HG03558 (cell line): ENCODE data around the gene BICRA.
"Not testable (repeated sequence)": the region's sequence is repeated elsewhere in the genome, so short reads cannot be mapped to it uniquely, and the experiment has no call there.

Experiments
- ATAC-seq: cut with Tn5 transposase; IDR thresholded peaks from one replicate; pipeline ENCODE4 v1.9.1; 2021; ENCODE audit warnings: moderate number of reproducible peaks; ENCODE audit not compliant: unreplicated experiment; ENCODE audit errors: extremely low read depth

The BICRA gene

DNA sequence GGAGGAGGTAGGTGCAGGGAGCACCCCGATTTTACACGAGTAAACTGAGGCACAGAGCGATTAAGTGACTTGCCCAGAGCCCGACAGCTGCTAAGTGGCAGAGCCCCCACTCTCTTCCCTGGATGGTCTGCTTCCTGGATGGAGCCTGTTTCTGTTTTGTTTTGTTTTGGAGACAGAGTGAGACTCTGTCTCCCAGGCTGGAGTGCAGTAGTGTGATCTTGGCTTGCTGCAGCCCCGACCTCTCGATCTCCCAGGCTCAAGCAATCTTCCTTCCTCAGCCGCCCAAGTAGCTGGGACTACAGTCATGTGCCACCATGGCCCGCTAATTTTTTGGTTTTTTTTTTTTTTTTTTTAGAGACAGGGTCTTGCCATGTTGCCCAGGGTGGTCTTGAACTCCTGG is 17.3 kb downstream of the BICRA start:
- no peak for ATAC-seq

- no peak for ATAC-seq
Observed at GRCh38 chr19:47628078-47628771, 19.3 kb downstream of the BICRA start.

GRCh38 chr19:47630594-47630993 is 21.7 kb downstream of the BICRA start:
- ATAC-seq: no peak

DNA sequence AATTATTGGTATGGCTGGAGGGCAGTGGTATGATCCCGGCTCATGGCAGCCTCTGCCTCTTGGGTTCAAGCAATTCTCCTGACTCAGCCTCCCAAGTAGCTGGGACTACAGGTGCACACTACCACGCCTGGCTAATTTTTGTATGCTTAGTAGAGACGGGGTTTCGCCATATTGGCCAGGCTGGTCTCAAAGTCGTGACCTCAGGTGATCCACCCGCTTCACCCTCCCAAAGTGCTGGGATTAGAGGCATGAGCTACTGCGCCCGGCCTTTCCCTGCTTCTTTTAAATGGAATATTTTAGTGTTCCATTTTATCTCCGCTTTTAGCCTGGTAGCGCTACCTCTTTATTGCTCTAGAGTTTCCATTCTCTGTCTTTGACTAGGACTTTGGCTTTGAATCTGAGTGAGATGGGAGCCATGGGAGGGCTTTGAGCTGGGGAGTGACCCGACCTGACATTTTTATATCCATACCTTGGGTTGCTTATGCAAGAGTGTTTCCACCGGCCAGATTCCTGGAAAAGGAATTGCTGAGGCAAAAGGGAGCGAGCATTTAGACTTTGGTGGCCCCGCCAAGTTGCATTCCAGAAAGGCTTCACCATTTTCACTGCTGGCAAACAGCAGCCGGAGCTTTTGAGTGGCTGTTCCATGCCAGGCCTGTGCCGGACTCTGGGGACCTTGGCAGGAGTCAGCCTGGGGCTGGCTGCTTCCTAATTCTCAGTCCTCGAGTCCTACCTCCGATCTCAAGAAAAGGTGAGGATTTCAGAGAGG is 22.9 kb downstream of the BICRA start:
- ATAC-seq: no peak

- no peak for ATAC-seq
Observed at GRCh38 chr19:47633517-47633916, 24.6 kb downstream of the BICRA start.

DNA sequence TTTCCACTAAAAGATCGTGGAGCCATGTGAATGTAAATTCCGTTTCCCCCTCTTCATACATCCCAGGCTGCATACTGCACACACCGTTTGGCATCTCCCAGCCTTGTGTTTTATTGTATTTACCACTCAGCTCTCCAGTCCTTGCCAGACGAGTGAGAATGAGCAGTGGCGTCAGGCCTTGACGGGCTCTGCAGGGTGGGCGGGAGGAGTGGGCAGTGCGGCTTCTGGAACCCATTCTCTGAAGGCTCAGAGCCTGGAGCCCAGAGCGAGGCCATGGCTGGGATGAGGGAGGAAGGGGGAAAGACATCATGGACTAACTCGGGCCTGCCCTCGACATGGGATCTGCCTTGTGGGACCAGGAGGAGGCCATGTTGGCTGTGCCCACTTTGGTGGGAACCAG is 25.1 kb downstream of the BICRA start:
- ATAC-seq: no peak

GRCh38 chr19:47635152-47635754 is 26.3 kb downstream of the BICRA start:
- ATAC-seq: not testable (repeated sequence)

GRCh38 chr19:47637550-47637949 is 28.6 kb downstream of the BICRA start:
- no peak for ATAC-seq

GRCh38 chr19:47641891-47642485 is 33.1 kb downstream of the BICRA start:
- ATAC-seq: no peak

DNA sequence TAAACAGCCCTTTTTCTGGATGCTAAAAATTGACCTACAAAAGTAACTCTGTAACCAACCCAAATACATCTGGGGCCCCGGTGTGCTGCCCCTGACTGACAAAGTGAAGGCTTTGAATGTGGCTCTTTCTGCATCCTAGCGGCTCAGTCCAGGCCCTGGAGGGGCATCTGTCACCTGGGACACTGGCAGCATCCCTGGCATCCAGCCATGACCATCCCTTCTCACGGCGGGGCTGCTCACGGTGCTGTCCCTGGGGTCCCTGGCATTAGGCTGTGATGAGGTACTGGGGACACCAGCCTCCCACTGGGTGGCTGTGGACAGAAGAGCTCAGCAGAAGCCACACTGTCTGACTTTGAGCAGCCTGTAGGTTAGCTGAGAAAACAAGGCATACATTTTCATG is 34.3 kb downstream of the BICRA start:
- no peak for ATAC-seq

GRCh38 chr19:47644199-47644598 is 35.3 kb downstream of the BICRA start:
- no peak for ATAC-seq

DNA sequence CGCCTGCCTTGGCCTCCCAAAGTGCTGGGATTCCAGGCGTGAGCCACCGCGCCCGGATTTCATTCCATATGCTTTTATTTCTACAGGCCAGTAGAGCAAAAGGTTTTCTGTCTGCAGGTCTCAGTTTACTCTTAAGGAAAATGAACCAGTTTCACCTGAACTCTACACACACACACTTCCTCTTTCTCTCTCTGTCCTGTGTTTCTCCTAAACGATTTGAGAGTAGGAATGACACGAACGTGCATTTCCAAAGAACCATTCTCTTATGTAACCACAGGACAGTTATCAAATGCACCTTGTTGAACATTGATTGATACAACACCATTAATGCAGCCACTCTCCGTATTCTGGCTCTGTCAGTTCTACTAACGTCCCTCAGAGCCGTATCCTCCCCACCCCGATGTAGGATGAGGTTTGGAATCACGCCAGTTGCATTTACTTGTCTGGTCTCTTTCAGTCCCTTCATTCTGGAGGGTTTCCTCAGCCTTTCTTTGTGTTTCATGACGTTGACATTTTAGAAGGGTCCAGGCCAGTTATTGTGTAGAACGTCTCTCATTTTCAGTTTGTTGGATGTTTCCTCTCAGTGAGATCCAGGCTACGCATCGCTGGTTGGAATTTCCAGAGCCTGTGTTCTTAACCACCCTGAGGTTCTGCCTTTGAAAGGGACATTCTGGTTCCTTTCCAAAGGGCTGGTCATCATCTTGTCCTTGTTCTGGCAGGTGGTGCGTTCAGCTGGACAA is 36.0 kb downstream of the BICRA start:
- ATAC-seq: no peak

DNA sequence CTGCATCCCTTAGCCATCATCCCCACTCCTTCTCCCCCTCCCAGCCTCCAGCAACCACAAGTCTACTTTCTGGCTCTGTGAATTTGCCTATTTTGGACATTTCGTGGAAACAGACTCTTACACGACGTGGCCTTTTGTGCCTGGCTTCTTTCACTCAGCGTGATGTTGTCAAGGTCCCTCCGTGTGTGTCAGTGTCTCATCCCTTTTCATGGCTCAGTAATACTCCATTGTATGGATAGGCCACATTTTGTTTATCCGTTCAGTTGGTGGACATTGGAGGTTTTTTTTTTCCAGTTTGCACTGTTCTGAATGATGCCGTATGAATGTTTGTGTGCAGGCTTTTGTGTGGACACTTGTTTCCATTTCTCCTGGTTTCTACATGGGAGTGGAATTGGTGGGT is 38.0 kb downstream of the BICRA start:
- no peak for ATAC-seq

DNA sequence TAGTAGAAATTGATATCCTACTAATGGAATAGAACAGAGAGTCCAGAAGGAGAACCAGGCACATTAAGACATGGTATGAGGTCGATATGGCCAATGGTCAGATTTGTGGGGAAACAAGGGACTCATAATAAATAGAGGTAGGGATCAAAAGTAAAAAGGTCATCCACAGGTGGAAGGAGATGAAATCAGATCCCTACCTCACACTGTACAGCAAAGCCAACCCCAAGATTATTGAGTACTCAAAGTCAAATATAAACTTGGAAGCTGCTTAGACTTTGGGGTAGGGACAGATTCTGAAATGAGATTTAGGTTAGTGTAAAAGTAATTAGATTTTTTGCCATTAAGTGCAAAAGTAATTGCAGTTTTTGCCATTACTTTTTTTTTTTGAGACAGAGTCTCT is 40.7 kb downstream of the BICRA start:
- no peak for ATAC-seq

- no peak for ATAC-seq
Observed at GRCh38 chr19:47650700-47651099, 41.8 kb downstream of the BICRA start.

- ATAC-seq: no peak
Observed at GRCh38 chr19:47651132-47651531, 42.2 kb downstream of the BICRA start.

GRCh38 chr19:47651691-47652090 is 42.8 kb downstream of the BICRA start:
- no peak for ATAC-seq

DNA sequence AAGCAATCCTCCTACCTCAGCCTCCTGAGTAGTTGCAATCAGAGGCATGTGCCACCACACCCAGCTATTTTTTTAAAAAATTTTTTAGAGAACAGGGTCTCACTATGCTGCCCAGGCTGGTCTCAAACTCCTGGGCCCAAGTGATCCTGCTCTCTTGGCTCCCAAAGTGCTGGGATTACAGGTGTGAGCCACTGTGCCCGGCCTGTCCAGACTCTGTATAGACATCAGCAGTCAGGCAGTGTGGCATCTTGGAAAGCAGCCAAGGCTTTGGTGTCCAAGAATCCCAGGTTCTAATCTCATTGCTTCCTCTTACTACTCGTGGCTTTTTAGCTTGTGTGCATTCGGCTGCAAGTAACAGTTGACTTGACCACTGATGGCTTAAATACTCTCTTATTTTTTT is 43.4 kb downstream of the BICRA start:
- no peak for ATAC-seq

DNA sequence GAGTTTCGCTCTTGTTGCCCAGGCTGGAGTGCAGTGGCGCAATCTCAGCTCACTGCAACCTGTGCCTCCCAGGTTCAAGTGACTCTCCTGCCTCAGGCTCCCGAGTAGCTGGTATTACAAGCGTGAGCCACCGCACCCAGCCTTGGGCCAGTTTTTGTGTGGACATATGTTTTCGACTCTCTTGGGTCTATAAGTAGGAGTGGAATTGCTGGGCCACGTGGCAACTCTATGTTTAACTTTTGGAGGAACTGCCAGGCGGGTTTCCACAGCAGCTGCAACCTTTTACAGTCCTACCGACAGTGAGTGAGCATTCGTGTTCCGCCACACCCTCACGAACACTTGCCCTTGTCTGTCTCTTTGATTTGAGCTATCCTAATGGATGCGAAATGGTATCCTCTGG is 44.9 kb downstream of the BICRA start:
- ATAC-seq: no peak

DNA sequence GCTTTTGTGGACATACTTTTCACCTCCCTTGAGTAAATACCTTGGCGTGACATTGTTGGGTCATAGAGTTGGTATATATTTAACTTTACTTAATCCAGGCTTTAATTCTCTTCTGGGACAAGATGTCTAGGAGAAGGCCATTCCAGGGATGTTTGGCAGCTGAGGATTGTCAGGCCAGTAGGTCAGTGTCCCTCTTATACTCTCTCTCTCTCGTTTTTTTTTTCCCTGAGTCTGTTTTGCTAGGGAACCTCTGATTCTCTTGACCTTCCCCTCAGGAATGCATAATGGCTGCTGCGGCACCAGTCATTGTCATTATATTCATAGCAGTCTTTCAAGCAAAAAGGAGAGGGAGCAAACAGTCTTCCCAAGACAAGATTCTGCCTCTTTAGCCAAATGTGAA is 48.8 kb downstream of the BICRA start:
- ATAC-seq: no peak
